ENCODE data around the gene GNE.
"Not testable (repeated sequence)": the region's sequence is repeated elsewhere in the genome, so short reads cannot be mapped to it uniquely, and the experiment has no call there.

The GNE gene

DNA sequence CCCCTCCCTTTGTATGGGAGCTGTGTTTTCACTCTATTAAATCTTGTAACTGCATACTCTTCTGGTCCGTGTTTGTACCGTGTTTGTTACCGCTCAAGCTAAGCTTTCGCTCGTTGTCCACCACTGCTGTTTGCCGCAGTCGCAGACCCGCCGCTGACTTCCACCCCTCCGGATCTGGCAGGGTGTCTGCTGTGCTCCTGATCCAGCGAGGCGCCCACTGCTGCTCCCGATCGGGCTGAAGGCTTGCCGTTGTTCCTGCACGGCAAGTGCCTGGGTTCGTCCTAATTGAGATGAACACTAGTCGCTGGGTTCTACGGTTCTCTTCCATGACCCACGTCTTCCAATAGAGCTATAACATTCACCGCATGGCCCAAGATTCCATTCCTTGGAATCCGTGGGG lies 6.6 kb upstream of the GNE start:
- H3K4me3 ChIP-seq (ENCODE audit: low read length): no peak overlapping the region
- no peaks in the 10 kb centered on the region for H3K9me3 ChIP-seq (replicated peaks; ENCODE audit: low read length)
- H3K4me1 ChIP-seq (ENCODE audit: control insufficient read depth, insufficient read depth, low read length): peaks cover 5% of the 10 kb centered on the region
- no peak overlapping the region for H3K4me2 ChIP-seq (ENCODE audit: low read length)
- H3K36me3 ChIP-seq (ENCODE audit: insufficient read depth, low read length): no peaks in the 10 kb centered on the region
- H3K9ac ChIP-seq (ENCODE audit: low read depth, low read length): no peak overlapping the region
- no peaks in the 10 kb centered on the region for H3K27me3 ChIP-seq (ENCODE audit: control insufficient read depth, insufficient read depth, low read length)

DNA sequence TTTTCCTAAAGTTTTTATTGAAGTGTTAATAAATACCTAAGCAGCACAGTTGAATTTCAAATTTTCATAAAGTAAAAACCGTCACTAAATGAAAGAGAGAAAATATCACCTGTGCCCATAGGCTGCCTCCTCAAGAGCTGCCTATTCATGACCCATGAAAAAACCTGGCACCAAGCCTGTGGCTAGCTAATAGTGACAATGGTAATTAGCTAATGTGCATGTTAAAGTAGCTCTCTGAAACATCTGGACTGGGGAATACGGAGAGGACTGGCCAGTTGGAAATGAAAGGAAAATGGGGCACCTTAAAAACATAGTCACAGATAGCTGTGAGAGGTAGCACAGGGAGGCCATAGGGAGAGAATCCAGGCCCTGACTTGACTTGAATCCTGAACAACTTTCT lies 5.4 kb upstream of the GNE start:
- Histone ChIP-seq H3K36me3 (ENCODE audit: insufficient read depth, low read length) (no peaks in the 10 kb centered on the region), H3K9me3 (replicated peaks; ENCODE audit: low read length) (no peaks in the 10 kb centered on the region), H3K4me3 (ENCODE audit: low read length) (no peak overlapping the region), H3K4me1 (ENCODE audit: control insufficient read depth, insufficient read depth, low read length) (peaks cover 10% of the 10 kb centered on the region), H3K4me2 (ENCODE audit: low read length) (no peak overlapping the region), H3K27me3 (ENCODE audit: control insufficient read depth, insufficient read depth, low read length) (no peaks in the 10 kb centered on the region), H3K9ac (ENCODE audit: low read depth, low read length) (no peak overlapping the region)

- Histone ChIP-seq H3K27me3 (ENCODE audit: control insufficient read depth, insufficient read depth, low read length) (no peaks in the 10 kb centered on the region), H3K4me2 (ENCODE audit: low read length) (peak overlapping the region; percentile 82), H3K9ac (ENCODE audit: low read depth, low read length) (peak overlapping the region; percentile 79), H3K4me3 (ENCODE audit: low read length) (peak overlapping the region; percentile 77), H3K36me3 (ENCODE audit: insufficient read depth, low read length) (peaks cover 3% of the 10 kb centered on the region), H3K9me3 (replicated peaks; ENCODE audit: low read length) (no peaks in the 10 kb centered on the region), H3K4me1 (ENCODE audit: control insufficient read depth, insufficient read depth, low read length) (peaks cover 5% of the 10 kb centered on the region)
Measured at GRCh38 chr9:36258996-36259533, 817 bp upstream of the GNE start.

DNA sequence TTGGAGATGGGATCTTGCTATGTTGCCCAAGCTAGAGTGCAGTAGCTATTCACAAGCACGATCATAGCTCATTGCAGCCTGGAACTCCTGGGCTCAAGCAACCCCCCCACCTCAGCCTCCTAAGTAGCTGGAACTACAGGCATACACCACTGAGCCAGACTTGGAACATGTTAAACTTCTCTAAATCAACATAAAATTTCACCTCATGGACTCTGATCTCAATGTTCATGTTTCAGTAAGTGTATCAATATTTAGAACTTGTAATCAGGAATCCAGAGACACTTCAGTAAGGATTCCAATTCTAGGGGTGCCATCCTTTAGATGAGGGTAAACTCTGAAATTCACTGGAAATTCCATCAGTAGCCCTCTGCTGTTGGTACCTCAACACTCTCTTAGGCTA lies 6.8 kb downstream of the GNE start:
- Histone ChIP-seq H3K4me2 (ENCODE audit: low read length) (no peak overlapping the region), H3K9me3 (replicated peaks; ENCODE audit: low read length) (no peaks in the 10 kb centered on the region), H3K4me1 (ENCODE audit: control insufficient read depth, insufficient read depth, low read length) (no peaks in the 10 kb centered on the region), H3K4me3 (ENCODE audit: low read length) (no peak overlapping the region), H3K9ac (ENCODE audit: low read depth, low read length) (no peak overlapping the region), H3K27me3 (ENCODE audit: control insufficient read depth, insufficient read depth, low read length) (no peaks in the 10 kb centered on the region), H3K36me3 (ENCODE audit: insufficient read depth, low read length) (peaks cover 7% of the 10 kb centered on the region)

DNA sequence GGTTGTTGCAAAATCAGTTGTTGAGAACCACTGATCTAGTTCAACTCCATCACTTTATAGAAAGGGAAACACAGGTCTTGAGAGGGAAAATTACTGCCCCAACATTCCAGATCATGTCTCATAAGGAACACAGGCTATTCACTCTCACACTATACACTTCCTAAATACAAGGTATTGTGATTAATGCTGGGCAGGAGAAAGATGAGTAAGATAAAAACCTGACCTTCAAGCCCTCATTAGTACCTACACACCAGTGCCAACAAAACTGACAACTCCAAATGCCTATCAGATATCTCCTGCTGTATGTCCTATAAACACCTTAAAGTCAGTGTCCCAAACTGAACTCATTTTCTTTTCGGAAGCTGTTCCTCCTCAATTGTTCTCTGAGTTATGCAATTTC lies 8.2 kb downstream of the GNE start:
- H3K4me2 ChIP-seq (ENCODE audit: low read length): no peak overlapping the region
- H3K27me3 ChIP-seq (ENCODE audit: control insufficient read depth, insufficient read depth, low read length): no peaks in the 10 kb centered on the region
- H3K4me1 ChIP-seq (ENCODE audit: control insufficient read depth, insufficient read depth, low read length): no peaks in the 10 kb centered on the region
- no peak overlapping the region for H3K9ac ChIP-seq (ENCODE audit: low read depth, low read length)
- H3K4me3 ChIP-seq (ENCODE audit: low read length): no peak overlapping the region
- no peaks in the 10 kb centered on the region for H3K9me3 ChIP-seq (replicated peaks; ENCODE audit: low read length)
- peaks cover 14% of the 10 kb centered on the region for H3K36me3 ChIP-seq (ENCODE audit: insufficient read depth, low read length)

DNA sequence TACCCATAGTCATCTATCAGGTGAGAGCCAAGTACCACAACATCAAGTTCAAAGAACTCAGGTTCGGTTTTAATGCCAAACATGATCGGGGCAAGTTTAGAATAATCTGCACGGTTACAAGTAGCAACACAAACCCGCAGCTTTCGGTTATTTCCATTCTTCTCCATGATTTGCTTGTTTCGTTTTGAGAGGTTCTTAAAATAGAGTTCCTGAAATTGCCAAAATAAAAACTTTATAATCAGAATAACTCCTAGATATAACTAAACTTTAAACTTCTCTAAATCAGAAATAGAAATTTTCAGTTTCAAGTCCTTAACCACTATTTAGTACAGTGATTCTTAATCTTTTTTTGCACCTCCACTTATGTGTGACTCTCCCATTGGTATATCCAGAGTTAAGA lies 9.1 kb downstream of the GNE start:
- Histone ChIP-seq H3K27me3 (ENCODE audit: control insufficient read depth, insufficient read depth, low read length) (no peaks in the 10 kb centered on the region), H3K4me1 (ENCODE audit: control insufficient read depth, insufficient read depth, low read length) (no peaks in the 10 kb centered on the region), H3K9me3 (replicated peaks; ENCODE audit: low read length) (no peaks in the 10 kb centered on the region), H3K4me2 (ENCODE audit: low read length) (no peak overlapping the region), H3K4me3 (ENCODE audit: low read length) (no peak overlapping the region), H3K9ac (ENCODE audit: low read depth, low read length) (no peak overlapping the region), H3K36me3 (ENCODE audit: insufficient read depth, low read length) (peaks cover 15% of the 10 kb centered on the region)

- H3K27me3 ChIP-seq (ENCODE audit: control insufficient read depth, insufficient read depth, low read length); H3K4me2 ChIP-seq (ENCODE audit: low read length); H3K9me3 ChIP-seq (replicated peaks; ENCODE audit: low read length); H3K4me3 ChIP-seq (ENCODE audit: low read length); H3K9ac ChIP-seq (ENCODE audit: low read depth, low read length); H3K4me1 ChIP-seq (ENCODE audit: control insufficient read depth, insufficient read depth, low read length): not testable (repeated sequence)
- H3K36me3 ChIP-seq (ENCODE audit: insufficient read depth, low read length): peaks cover 24% of the 10 kb centered on the region
Measured at GRCh38 chr9:36248061-36248460, 10.2 kb downstream of the GNE start.

- H3K4me3 ChIP-seq (ENCODE audit: low read length): no peak overlapping the region
- H3K4me2 ChIP-seq (ENCODE audit: low read length): no peak overlapping the region
- H3K9me3 ChIP-seq (replicated peaks; ENCODE audit: low read length): no peaks in the 10 kb centered on the region
- peaks cover 27% of the 10 kb centered on the region for H3K36me3 ChIP-seq (ENCODE audit: insufficient read depth, low read length)
- H3K9ac ChIP-seq (ENCODE audit: low read depth, low read length): no peak overlapping the region
- no peaks in the 10 kb centered on the region for H3K4me1 ChIP-seq (ENCODE audit: control insufficient read depth, insufficient read depth, low read length)
- no peaks in the 10 kb centered on the region for H3K27me3 ChIP-seq (ENCODE audit: control insufficient read depth, insufficient read depth, low read length)
Measured at GRCh38 chr9:36247356-36247755, 10.9 kb downstream of the GNE start.

DNA sequence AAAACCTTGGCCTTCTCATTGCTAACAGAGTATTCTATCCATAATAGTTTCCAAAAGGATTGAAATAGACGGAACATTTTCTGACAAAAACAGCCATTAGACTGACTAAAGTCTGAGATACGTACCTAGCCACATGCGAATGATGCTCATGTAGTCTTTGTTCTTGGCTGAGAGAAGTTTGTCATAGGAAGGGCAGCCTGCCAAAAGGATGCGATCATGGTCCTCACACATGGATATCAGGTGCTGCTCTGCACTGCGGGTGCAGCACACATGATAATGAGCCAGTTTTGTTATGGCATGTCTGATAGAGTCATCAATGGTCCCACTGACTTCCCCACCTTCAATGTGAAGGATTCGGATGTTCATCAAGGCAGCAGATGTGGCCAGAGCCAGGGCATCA lies 12.3 kb downstream of the GNE start:
- Histone ChIP-seq H3K36me3 (ENCODE audit: insufficient read depth, low read length) (peaks cover 27% of the 10 kb centered on the region), H3K4me2 (ENCODE audit: low read length) (no peak overlapping the region)

DNA sequence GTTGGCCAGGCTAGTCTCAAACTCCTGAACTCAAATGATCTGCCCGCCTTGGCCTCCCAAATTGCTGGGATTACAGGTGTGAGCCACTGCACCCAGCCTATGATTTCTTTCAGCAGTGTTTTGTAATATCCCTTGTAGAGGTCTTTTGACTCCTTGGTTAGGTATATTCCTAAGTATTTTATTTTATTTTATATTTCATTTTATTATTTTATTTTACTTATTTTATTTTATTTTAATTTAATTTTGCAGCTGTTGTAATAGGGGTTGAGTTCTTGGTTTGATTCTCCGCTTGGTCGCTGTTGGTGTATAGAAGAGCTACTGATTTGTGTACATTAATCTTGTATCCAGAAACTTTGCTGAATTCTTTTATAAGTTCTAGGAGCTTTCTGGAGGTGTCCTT lies 18.6 kb downstream of the GNE start:
- not testable (repeated sequence) for H3K4me2 ChIP-seq (ENCODE audit: low read length); H3K27me3 ChIP-seq (ENCODE audit: control insufficient read depth, insufficient read depth, low read length); H3K4me1 ChIP-seq (ENCODE audit: control insufficient read depth, insufficient read depth, low read length); H3K9ac ChIP-seq (ENCODE audit: low read depth, low read length); H3K4me3 ChIP-seq (ENCODE audit: low read length); H3K9me3 ChIP-seq (replicated peaks; ENCODE audit: low read length)
- H3K36me3 ChIP-seq (ENCODE audit: insufficient read depth, low read length): peaks cover 23% of the 10 kb centered on the region

More for the DNA sequence above, 12.3 kb downstream of the GNE start:
- Histone ChIP-seq H3K27me3 (ENCODE audit: control insufficient read depth, insufficient read depth, low read length) (no peaks in the 10 kb centered on the region), H3K9me3 (replicated peaks; ENCODE audit: low read length) (no peaks in the 10 kb centered on the region), H3K9ac (ENCODE audit: low read depth, low read length) (no peak overlapping the region), H3K4me3 (ENCODE audit: low read length) (no peak overlapping the region), H3K4me1 (ENCODE audit: control insufficient read depth, insufficient read depth, low read length) (no peaks in the 10 kb centered on the region)

- not testable (repeated sequence) for H3K9me3 ChIP-seq (replicated peaks; ENCODE audit: low read length); H3K27me3 ChIP-seq (ENCODE audit: control insufficient read depth, insufficient read depth, low read length); H3K4me1 ChIP-seq (ENCODE audit: control insufficient read depth, insufficient read depth, low read length); H3K4me2 ChIP-seq (ENCODE audit: low read length); H3K9ac ChIP-seq (ENCODE audit: low read depth, low read length); H3K4me3 ChIP-seq (ENCODE audit: low read length)
- H3K36me3 ChIP-seq (ENCODE audit: insufficient read depth, low read length): peaks cover 28% of the 10 kb centered on the region
Measured at GRCh38 chr9:36239205-36239604, 19.0 kb downstream of the GNE start.

- no peak overlapping the region for H3K4me2 ChIP-seq (ENCODE audit: low read length)
- H3K4me3 ChIP-seq (ENCODE audit: low read length): no peak overlapping the region
- no peaks in the 10 kb centered on the region for H3K9me3 ChIP-seq (replicated peaks; ENCODE audit: low read length)
- no peak overlapping the region for H3K9ac ChIP-seq (ENCODE audit: low read depth, low read length)
- H3K36me3 ChIP-seq (ENCODE audit: insufficient read depth, low read length): peaks cover 32% of the 10 kb centered on the region
- no peaks in the 10 kb centered on the region for H3K27me3 ChIP-seq (ENCODE audit: control insufficient read depth, insufficient read depth, low read length)
- H3K4me1 ChIP-seq (ENCODE audit: control insufficient read depth, insufficient read depth, low read length): no peaks in the 10 kb centered on the region
Measured at GRCh38 chr9:36237230-36237629, 21.0 kb downstream of the GNE start.
